GM18502 (cell line): ENCODE results near the gene ENTPD1.
A peak's percentile ranks its signal among the peaks of the same experiment; 100 is the strongest.
"Not testable (repeated sequence)": the region's sequence is repeated elsewhere in the genome, so short reads cannot be mapped to it uniquely, and the experiment has no call there.

ENCODE experiments used
- ATAC-seq: cut with Tn5 transposase; IDR thresholded peaks from one replicate; pipeline ENCODE4 v1.9.1; 2021; ENCODE audit warnings: mild to moderate bottlenecking; ENCODE audit not compliant: unreplicated experiment, poor library complexity

The ENTPD1 gene, protein sequence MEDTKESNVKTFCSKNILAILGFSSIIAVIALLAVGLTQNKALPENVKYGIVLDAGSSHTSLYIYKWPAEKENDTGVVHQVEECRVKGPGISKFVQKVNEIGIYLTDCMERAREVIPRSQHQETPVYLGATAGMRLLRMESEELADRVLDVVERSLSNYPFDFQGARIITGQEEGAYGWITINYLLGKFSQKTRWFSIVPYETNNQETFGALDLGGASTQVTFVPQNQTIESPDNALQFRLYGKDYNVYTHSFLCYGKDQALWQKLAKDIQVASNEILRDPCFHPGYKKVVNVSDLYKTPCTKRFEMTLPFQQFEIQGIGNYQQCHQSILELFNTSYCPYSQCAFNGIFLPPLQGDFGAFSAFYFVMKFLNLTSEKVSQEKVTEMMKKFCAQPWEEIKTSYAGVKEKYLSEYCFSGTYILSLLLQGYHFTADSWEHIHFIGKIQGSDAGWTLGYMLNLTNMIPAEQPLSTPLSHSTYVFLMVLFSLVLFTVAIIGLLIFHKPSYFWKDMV

DNA sequence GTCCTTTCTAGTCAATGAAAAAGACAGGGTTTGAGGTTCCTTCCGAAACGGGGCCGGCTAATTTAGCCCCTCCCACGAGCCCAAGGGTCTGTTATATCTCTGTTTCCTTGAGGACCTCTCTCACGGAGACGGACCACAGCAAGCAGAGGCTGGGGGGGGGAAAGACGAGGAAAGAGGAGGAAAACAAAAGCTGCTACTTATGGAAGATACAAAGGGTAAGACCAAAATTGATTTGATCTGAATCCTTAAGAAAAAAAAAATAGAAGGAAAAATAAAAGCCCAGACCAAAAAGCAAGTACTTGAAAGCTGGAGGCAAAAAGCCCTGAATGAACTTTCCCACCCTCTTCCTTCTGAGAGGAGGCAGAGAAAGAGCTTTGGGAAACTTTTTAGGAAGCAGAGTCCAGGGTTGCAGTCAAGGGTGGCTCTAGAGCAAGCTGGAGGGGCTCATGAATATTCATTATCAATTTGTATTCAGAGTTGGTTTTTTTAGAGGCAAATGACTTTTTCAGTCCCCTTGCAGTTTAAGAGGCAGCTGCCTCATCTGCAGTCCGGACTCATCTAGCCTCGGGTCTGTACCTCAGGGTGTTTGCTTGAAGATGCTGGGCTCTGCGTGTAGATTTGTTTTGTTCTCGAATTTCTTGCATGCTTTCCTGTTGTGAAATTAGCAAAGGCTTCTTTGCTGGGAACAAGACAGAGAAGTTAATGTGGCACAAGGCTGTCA lies at the start of gene ENTPD1:
TSS of gene ENTPD1 (plus strand) at position 123 of the 721 bp plus-strand sequence. CDS start at position 200, 77 bp downstream.
- peak; percentile 23 for ATAC-seq

DNA sequence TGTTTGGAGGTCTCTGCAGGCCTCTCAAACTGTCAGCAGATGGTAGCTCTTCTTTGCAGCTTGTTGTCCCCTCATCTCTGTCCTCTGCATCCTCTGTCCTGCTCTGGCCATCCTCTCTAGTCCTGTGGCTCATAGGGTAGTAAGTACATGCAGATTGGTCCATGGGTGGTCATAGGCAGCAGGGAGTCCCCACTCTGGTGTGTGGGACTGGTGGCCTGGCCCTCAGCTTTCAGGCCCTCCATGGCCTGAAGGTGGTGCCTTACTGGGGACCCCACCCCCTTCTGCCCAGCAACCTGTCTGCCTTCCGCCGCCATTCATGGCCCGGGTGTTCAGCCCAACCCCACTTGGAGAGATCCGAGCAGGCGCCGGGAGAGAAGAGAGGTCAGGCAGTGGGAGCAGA lies 49.4 kb upstream of the ENTPD1 start:
- ATAC-seq = no peak

DNA sequence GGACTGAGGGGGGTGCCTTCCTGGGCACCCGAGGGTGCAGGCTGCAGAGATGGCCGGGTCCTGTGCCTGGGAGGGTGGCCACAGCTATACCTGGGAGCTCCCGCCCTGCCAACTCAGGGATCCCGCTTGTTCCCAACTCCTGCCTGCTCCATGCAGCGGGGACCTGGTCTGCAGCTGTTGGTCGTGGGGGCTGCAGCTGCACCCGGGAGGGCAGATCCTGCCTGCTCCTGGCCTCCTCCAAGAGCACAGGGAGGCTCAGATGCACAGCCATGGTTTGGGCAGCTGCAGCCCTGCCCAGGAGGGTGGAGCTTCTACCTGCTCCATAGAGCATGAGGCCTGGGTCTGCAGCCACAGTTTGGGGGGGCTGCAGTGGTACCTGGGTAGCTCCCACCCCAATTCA lies 49.0 kb upstream of the ENTPD1 start:
- no peak for ATAC-seq

DNA sequence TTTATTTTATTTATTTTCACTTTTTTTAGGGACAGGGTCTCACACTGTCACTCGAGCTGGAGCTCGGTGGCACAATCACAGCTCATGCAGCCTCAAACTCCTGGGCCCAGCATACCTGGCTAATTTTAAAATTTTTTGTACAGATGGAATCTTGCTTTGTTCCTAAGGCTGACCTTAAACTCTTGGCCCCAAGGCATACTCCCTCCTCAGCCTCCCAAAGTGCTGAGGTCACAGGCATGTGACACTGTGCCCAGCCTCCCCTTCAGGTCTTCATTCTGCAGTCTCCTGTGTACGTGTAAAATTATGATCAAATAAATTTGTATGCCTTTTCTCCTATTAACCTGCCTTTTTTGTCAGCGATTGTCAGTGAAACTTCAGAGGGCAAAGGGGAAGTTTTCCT lies 44.5 kb upstream of the ENTPD1 start:
- no peak for ATAC-seq

GRCh38 chr10:95716466-95716865 lies 39.5 kb upstream of the ENTPD1 start:
- no peak for ATAC-seq

DNA sequence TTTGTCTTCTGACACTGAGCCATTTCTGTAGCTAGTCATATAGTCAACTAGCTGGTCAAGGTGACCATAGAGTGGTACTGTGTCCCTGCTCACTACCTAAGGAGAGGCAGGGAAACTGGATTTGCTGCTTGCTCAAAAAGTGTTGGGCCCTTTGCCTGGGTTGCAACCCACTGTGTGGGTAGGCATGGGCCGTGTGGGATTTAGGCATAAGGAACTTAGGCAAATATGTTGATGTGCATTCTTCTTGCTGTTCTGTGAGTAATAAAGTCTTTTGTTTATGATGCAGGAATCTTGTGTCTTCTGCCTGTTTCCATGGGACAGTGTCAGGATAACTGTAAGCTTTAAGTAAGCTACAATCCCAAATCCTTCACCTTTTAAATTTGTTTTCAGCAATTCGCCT lies 39.1 kb upstream of the ENTPD1 start:
- no peak for ATAC-seq

GRCh38 chr10:95720745-95721144 lies 35.2 kb upstream of the ENTPD1 start:
- ATAC-seq = not testable (repeated sequence)

DNA sequence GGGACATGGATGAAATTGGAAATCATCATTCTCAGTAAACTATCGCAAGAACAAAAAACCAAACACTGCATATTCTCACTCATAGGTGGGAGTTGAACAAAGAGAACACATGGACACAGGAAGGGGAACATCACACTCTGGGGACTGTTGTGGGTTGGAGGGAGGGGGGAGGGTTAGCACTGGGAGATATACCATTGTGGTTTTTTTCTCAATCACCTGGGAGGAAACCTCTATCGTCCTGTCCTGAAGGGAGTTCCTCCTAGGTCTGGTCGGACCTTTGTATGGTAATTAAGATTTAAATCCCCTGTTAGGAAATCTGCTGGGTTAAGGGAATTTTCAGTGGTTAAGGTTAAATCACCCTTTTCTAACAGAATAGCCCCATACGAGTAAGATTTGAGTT lies 33.5 kb upstream of the ENTPD1 start:
- not testable (repeated sequence) for ATAC-seq

GRCh38 chr10:95728526-95728925 lies 27.4 kb upstream of the ENTPD1 start:
- no peak for ATAC-seq

GRCh38 chr10:95729323-95730055 lies 26.5 kb upstream of the ENTPD1 start:
- ATAC-seq = no peak

GRCh38 chr10:95730233-95730632 lies 25.7 kb upstream of the ENTPD1 start:
- no peak for ATAC-seq

GRCh38 chr10:95732907-95733306 lies 23.1 kb upstream of the ENTPD1 start:
- not testable (repeated sequence) for ATAC-seq

DNA sequence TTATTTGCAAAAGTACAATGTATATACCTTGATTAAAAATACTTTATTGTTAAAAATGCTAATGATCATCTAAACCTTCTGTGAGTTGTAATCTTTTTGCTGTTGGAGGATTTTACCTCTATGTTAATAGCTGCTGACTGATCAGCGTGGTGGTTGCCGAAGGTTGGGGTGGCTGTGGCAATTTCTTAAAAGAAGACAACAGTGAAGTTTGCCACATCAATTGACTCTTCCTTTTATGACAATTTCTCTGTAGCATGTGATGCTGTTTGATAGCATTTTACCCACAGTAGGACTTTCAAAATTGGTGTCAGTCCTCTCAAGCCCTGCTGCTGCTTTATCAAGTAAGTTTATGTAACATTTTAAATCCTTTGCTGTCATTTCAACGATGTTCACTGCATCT lies 16.9 kb upstream of the ENTPD1 start:
- ATAC-seq = no peak

GRCh38 chr10:95741807-95742467 lies 14.0 kb upstream of the ENTPD1 start:
- peak; percentile 80 for ATAC-seq

DNA sequence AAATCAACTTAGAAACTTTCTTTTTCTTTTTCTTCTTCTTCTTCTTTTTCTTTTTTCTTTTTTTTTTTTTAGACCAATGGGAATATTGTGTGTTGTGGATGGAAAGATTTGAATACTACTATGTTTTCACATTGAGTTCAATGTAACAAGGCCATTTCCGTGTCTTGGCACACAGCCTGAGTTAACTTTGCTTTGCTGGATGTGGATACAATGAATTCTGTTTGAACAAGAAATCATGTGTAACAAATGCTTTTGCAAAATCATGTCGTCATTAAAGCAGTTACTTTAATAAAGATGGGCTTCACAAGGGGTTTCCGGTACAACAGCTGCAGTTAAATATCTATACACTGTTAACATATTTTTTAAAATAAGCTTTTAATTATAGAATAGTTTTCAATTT lies 13.5 kb upstream of the ENTPD1 start:
- ATAC-seq = peak; percentile 25

DNA sequence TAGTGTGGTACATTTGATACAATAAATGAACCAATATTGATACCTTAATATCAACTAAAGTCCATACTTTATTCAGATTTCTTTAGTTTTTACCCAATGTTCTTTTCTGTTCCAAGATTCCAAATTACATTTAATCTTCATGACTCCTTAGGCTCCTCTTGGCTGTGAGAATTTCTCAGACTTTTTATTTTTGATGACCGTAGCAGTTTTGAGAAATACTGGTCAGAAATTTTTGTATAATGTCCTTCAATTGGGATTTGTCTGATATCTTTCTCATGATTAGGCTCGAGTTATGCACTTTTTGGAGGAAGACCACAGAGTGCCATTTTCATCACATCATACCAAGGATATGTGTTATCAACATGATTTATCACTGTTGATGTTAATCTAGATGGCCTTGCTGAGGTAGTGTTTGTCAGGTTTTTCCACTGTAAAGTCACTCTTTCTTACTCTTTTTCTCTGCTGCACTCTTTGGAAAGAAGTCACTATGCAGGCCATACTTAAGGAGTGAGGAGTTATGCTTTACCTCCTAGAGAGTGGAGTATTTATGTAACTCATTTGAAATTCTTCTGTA lies 12.9 kb upstream of the ENTPD1 start:
- no peak for ATAC-seq

GRCh38 chr10:95745501-95745900 lies 10.5 kb upstream of the ENTPD1 start:
- ATAC-seq = no peak

DNA sequence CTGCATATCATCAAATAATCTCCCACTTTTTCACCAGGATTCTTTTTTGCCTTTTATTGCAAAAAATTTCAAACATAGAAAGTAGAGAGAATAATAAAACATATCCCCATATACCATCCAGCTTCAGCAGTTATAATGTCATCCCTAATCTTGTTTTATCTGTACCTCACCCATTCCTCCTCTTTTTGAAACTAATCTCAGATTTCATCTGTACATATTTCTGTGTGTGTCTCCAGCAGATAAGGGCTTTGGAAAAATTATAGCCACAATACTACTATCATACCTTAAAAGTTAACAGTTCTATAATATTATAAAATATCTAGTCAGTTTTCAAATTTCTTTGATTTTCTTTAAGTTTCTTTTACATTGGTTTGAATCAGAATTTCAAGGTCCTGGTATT lies 7.6 kb upstream of the ENTPD1 start:
- no peak for ATAC-seq

GRCh38 chr10:95755511-95756004 lies 405 bp upstream of the ENTPD1 start:
- ATAC-seq = peak; percentile 34
